HG02870 (cell line): ENCODE results near the gene ATP11A.

ENCODE experiments used
- ATAC-seq: cut with Tn5 transposase; IDR thresholded peaks from one replicate; pipeline ENCODE4 v1.9.1; 2021; ENCODE audit warnings: mild to moderate bottlenecking, moderate library complexity; ENCODE audit not compliant: unreplicated experiment

Gene ATP11A

DNA sequence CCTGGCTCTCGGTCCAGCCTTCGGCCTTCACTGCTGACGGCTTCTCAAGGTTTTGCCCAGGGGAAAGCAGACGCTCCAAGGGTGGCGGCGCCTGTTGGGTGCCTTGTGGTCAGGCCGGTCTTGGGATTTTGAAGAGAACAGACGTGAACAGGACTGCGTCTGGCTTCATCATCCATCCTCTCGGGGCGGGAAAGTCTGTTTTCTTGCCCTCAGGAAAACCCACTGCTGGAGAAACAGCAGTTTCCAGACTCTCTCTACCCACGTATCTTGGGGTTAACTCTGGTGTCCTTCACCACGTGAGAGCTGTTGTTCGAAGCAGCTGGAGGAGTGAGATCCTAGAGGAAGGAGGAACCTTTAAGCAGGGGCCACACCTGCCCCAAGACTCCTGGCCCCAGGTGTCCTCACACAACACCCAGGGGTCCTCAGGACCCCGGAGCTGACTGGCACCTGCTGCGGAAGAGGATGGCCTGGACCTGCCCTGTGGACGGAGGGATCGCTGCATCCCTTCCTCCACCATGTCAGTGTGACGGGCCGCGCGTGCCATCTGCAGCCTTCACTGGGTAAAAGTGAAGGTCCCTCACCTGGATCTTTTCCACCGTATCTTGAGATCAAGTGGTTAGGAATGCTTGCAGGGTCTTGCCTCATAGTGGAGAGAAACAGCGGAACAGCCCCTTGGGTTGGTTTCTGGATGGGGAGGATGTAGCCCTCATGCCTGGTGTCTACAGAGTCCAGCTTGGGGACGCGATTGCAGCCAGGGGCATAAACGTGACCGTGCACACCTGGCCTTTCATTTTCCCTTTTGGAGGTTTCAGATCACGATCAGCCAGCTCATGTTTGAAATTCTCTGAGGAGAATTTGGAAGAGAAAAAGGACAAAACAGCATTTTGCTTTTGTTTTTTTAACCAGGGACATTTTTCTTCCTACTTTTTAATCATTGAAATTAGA, 209.7 kb downstream of the ATP11A start:
- no peak for ATAC-seq

DNA sequence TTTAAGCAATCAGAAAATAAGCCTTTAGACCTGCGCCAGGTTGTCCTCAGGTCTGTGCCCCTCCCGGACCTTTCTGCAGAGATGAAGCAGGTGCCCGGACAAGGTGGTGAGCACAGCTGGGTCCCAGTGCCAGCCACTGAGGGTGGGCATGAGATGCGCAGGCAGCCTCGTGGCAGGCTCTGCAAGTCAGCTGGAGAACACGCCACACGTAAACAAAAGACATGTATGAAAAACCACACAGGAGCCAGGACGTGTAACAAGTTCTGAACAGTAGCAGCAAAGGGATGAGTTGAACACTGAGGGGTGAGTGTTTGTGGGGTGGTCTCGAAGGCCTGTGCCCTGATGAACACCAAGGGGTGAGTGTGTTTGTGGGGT, 210.4 kb downstream of the ATP11A start:
- no peak for ATAC-seq

DNA sequence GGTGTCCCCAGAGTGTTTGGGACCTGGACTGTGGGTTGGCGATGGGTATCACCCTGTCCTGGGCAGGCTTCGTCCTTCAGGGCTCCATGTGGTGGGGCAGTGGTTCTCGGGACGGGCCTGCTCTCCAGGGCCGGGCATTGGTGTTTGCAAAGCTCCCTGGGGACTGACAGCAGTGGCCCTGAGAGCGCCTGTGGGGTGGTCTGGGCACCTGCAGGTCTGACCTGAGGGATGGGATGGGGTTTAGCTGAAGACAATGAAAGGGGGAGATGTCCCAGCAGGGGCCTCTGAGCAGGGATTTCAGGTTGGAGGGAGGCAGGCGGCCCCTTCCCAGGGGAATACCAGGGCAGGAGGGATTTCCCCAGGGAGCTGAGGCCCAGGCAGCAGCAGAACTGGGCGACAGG, 210.9 kb downstream of the ATP11A start:
- no peak for ATAC-seq

DNA sequence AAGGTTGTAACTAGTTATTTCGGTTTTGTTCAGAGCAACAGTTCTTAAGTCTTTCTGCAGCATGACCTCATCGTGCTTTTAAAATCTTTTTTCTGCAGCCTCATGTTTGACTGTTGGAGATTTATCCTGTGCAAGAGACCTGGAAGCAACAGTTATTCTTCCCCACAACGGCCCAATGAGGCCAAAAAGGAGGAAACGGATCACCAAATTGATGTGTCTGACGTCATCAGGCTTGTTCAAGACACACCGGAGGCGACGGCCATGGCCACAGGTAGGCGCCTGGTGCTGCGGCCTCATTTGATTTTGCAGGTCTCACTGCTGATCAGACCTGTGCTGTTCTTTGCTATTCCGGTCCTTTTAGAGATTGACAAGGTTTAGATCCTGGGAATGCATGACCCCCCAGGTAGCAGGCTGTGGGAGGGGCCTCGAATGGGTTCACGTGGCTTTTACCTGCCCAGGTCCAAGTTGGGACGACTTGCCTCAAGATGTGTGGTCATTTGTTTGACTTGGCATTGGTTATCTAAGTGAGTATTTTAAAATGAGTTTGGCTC, 212.3 kb downstream of the ATP11A start:
- no peak for ATAC-seq

DNA sequence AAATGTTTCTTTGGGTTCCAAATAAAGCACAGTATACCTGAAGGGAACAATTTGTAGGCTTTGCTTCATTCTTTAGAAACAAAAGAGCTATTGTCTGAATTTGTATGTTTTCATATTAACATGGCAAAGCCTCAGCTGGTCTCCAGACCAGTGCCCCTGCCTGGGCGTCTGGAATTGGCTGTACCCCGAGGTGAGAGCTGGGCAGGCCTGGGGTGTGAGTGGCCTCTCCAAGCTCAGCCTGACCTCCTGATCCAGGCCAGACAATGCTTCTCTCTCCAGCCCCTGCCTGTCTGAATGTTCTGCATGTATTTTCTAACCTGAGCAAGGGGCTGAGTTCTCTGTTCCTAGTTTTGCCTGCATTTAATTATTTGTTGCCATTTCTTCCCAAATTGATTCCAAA, 212.8 kb downstream of the ATP11A start:
- no peak for ATAC-seq

DNA sequence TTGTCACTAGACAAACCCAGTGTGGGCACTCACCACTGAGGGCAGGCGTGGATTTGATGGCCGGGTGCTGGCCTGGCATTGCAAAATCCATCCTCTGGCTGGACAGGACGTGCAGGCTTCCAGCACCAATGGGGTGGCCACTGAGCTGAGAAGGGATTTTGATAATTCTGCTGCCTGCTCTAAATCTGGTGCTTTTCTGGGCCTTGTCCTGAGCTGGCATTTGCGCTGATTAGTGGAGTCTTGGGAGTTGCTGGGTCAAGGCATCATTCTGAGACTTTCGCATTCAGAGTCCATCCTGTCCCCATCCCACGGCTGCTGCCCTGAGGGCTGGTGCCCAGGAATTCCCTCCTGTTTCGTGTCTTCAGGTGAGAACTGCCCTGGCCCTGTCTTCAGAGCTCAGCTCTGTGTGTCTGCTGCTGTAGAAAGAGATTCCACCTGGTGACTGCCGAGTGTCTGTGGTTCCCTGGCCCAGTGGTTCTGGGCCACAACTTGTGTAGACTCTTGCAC, 213.3 kb downstream of the ATP11A start:
- no peak for ATAC-seq

DNA sequence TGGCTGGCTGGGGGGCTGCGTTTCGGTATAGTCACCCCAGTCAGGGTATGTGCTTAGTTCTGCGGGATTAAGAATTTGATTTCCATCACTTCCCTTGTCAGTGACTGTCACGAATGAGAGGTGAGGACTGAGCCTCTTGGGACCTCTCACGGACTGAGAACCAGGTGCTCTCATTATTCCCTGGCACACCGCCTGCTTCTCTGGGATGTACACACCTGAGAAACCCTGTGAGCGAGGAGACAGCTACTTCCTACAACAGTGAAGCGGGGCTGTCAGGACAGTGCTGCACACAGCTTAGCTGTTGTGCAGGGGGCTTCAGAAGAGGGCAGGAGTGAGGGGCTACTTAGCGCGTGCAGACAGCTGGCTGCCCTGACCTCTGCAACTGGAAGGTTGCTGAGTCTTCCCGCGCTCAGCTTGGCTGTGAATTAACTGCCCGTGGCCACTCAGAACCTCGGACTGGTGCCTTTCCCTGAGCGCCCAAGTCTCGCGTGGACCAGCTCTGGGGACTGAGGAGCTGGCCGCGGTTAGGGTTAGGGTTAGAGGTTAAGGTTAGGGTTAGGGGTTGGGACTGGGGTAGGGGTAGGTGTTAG, 213.9 kb downstream of the ATP11A start:
- ATAC-seq = no peak

DNA sequence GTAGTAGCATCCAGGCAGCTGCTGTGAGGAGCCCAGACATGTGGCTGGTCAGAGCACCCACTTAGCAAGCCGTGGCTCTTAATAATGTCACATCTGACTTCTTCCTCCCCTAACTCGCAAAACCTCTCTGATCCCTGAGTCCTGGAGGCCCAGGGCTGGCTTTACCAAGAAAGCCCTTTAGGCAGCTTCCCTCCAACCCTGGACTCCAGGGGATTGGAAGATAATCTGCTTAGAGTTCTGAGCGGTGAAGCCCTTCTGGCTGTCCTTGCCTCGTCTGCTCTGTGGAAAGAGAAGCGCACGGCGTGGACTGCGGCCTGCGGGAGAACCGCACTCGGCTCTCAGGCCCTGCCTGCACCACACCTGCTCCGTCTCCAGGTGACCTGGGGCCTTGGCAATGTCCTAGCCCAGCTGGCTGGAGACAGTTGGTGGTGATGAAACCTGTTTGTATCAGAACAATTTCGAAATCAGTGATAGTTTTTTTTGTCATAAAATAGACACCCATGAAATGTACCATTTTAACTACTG, 214.7 kb downstream of the ATP11A start:
- ATAC-seq = no peak

DNA sequence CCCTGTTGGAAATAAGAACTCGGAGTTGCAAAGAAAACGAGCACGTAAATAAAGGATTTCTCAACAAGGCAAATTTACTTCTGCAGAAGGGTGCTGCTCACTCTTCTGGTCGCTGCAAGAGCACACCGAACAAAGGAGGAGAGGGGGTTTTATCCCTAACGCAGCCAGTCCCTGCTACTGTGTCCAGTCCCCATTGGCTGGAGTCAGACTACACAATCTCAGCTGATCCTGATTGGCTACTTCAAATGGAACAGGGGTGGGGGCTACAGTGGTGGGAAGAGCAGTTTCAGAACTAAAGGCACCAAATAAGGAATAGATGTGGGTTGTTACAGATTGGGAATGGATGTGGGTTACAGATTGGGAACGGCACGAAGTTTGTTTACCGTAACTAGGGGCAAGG, 215.2 kb downstream of the ATP11A start:
- no peak for ATAC-seq

DNA sequence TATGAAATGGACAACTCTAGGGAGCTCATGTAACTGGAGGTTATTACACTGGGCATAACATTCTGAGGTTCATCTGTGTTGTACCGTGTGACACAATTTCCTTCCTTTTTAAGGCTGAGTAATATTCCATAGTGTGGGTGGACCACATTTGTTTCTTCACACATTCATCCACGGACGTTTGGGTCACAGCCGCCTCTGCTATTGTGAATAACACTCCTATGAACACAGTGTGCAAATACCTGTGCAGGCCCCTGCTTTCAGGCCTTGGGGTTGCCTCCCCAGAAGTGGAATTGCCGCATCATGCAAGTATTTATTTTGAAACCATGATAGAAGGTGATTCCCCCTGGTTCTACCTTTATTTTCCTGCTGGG, 215.8 kb downstream of the ATP11A start:
- no peak for ATAC-seq

DNA sequence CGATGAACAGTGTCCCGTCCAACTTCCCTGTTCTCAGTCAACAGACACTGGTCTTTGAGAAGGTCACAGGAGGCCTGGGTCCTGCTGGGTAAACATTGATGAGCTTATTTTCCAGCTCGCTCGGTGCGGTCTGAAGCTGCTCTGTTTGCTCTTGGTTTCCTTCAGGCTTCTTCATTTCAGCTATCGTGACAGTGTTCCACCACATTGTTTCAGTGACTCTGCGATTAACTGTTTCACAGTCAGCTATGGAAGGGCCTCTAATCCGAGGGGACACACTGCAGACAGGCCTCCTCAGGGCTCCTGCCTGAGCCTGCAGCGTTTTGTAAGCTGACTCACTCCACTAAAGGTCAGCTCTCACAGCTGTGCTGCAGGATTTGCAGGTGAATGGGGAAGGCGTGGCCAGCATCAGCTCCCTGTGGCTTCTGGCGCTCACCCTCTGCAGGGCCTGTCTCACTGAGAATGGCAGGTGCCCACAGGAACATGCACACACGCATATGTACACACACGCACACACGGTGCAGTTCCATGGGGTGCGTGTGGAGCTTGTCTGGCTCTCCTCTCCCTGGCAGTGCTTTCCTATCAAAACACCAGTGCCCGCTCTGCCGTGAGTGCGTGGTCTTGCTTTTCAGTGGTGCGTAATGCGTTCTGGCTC, 216.3 kb downstream of the ATP11A start:
- ATAC-seq = no peak

DNA sequence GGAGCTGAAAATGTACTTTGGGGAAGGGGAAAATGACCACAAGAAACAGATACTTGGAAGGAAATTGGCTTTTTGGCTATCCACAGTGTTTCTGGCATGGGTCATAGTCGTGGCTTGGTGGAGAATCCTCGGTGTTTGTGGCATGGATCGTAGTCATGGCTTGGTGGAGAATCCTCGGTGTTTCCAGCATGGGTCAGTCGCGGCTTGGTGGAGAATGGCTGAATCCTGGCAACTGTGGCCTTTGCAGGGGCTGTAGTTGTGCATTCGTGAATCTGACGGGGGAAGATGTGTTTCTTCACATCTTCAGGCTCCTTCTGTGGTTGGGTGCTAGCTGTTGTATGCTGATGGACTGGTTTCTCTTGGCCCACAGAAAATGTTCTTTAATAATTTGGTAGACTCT, 217.4 kb downstream of the ATP11A start:
- ATAC-seq = no peak

DNA sequence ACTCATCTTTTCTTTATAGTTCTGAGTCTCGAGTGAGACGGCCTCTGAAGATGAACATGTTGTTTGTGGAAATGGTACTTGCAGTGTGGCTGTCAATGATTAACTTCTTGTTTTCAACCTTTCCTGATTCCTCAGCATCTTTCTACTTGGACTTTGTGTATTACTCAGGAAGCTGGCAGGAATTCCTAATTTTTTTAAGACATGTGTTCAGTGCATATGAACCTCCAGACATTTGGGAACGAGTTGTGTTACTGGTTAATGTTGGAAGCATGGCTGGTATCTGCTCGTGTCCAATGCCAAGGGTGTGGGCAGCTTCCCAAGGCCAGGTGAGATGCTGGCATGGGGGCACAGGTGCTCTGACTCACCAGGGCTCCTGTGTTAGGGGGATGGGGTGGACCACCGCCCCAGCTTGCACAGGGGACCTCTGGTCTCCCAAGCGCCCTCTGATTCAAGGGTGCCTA, 218.1 kb downstream of the ATP11A start:
- ATAC-seq = no peak

DNA sequence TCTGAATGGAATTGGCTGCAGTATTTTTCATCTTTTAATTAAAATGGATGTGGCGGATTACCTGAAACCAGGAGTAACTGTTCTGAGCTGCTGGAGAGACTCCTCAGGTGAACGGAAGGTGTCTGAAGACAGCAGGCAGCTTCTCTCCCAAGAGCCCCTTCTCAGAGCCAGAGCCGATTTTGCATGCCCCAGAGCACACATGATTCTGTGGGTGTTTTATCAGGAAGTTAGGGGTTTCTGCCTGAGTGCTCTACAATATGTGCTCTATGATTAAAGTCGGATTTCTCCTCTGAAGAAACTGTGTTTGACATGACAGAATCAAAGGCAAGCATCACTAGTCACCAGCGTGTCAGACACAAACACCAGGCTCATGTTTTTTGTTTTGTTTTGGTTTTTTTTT, 218.5 kb downstream of the ATP11A start:
- no peak for ATAC-seq

DNA sequence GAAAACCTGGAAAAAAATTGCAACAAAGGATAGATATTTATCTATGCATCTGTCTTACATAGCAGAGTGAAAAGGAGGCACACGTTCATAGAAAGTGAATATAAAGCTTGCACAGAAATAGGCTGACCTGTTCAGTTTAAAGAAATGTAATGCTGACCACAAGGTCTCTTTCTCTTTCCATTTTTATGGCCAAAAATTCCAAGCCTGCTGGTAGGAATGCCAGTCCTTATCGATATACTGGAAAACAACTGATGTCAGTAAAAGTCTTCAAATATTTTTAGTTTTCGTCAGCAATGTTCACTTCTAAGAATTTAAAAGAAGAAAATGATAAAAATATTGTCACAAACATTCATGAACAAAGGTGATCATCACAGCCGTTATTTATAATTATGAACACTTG, 220.2 kb downstream of the ATP11A start:
- ATAC-seq = no peak

DNA sequence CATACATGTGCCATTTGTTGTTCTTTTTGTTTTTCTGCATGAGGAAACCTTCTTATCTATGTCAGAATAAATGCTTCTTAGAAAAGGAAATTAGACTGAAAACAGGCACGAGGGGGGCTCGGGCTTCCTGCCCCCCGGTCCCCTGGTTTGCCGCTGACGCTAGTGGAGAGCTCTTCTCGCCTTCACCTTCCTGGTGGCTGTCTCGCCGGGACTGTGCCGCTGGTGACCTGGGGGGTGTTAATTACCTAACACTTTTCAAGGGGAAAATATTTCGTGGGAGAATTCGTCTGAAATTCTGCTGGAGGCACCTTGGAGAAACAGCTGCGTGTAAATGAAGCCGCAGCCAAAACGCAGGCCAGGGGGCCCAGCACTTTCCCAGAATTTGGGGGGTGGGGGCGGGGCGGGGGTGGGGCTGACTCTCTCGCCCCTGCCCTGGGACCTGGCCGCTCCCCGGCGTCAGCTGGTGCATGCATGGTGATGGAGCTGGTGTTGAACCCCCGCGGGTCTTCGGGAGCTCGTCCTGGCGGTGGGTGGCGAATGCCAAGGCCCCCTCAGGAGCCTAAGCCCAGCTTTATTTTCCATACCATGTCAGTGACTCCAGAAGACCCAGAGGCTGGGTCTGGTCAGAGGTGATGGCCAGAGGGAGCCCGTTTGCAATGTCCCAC, 220.9 kb downstream of the ATP11A start:
- ATAC-seq = no peak

DNA sequence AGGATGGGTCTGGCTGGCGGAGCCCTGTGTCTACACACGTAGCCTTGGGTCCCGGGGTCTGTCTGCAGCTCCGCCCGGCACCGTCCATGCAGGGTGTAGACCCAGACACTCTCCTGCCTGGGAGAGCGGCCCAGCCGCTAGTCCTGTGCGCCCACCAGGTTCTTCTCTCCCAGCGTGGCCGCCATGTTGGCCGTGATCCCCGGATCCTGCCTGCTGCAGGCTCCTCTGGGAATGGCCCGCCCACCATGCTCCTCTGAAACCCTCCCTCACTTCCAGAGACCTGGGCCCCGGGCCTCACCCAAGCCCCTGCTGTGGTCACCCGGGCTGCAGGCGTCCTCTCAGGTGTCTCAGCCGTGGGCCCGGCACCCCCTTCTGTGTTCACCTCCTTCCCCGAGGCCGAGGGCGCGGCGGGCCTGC, 221.5 kb downstream of the ATP11A start:
- ATAC-seq = no peak

DNA sequence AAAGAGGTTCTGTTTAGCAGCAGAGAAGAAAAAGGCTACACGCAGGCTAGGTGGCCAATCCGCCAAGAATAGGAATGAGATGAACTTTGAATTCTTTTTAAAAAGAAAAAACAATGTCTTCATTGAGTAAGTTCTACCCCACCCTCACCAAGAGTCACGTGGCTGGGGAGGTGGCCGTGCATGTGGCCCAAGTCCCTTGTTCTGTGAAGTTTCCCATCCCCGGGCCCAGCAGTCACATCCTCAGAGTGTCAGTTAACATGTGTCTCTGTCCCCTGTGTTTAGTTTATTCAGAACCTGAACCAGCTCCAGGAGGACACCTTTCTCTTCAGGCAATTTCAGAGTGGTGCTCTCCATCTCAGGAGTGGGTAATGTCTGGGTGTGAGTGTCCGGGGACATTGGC, 222.0 kb downstream of the ATP11A start:
- no peak for ATAC-seq

DNA sequence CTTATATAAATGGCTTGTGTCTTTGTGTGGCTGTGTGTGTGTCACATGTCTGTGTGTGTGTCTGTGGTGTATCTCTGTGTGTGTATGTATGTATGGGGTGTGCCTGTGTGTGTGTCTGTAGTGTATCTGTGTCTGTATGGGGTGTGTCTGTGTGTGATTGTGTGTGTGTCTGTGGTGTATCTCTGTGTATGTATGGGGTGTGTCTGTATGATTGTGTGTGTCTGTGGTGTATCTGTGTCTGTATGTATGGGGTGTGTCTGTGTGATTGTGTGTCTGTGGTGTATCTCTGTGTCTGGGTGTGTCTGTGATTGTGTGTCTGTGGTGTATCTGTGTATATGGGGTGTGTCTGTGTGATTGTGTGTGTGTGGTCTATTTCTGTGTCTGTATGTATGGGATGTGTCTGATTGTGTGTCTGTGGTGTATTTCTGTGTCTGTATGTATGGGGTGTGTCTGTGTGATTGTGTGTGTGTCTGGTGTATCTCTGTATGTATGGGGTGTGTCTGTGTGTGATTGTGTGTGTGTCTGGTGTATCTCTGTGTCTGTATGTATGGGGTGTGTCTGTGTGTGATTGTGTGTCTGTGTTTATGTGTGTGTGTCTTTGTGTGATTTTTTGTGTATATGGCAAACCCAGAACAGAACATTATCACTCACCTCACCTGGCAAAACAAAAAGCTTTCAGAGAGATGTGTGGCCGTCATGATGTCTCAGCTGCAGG, 223.0 kb downstream of the ATP11A start:
- no peak for ATAC-seq

DNA sequence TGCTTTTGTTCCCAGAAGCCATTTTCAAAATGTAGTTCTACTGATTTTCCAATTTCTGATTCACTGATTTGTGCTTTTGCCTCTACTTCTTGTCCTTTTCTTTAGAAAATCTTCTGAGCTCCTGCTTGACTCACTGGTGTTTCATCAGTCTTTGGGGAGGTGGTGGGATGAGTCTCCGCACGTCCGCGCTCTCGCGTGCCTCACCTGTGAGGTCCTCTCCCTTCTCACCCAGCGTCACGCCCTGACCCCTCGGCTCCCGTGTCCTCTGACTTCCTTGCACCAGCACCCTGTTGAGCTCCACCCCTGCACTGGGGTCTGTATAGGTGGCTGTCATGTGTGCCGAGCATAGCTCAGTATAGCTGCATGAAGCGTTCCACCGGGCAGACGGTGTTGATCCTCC, 226.5 kb downstream of the ATP11A start:
- no peak for ATAC-seq
